ENCODE measurements around the gene SH3D21. TPM values are rescaled to one million over a fixed set of nuclear protein-coding genes. Genes with fewer than 3 reads are reported as not detected.

Gene SH3D21
- 9.2 TPM for total RNA-seq

- ATAC-seq: peak; percentile 87
Observed at GRCh38 chr1:36306210-36306901, at the start of gene SH3D21. Gene SH3D21 (plus strand): TSS chr1:36306368. CDS start chr1:36306421, 53 bp downstream.

- ATAC-seq: no peak
Observed at GRCh38 chr1:36256558-36257374, 49.4 kb upstream of the SH3D21 start.

- ATAC-seq: peak; percentile 84
Observed at GRCh38 chr1:36257375-36257767, 48.8 kb upstream of the SH3D21 start.

GRCh38 chr1:36258960-36259344 lies 47.2 kb upstream of the SH3D21 start:
- ATAC-seq: peak; percentile 31

- peak; percentile 62 for ATAC-seq
Observed at GRCh38 chr1:36268981-36269380, 37.2 kb upstream of the SH3D21 start.

- ATAC-seq: peak; percentile 48
Observed at GRCh38 chr1:36269408-36269838, 36.7 kb upstream of the SH3D21 start.

- ATAC-seq: no peak
Observed at GRCh38 chr1:36273024-36273423, 33.1 kb upstream of the SH3D21 start.

- no peak for ATAC-seq
Observed at GRCh38 chr1:36274201-36274600, 32.0 kb upstream of the SH3D21 start.

GRCh38 chr1:36276688-36277087 lies 29.5 kb upstream of the SH3D21 start:
- no peak for ATAC-seq

- ATAC-seq: no peak
Observed at GRCh38 chr1:36279110-36279788, 26.9 kb upstream of the SH3D21 start.

- ATAC-seq: no peak
Observed at GRCh38 chr1:36279789-36280296, 26.3 kb upstream of the SH3D21 start.

- ATAC-seq: no peak
Observed at GRCh38 chr1:36284061-36284460, 22.1 kb upstream of the SH3D21 start.

- no peak for ATAC-seq
Observed at GRCh38 chr1:36284517-36284916, 21.7 kb upstream of the SH3D21 start.

GRCh38 chr1:36285443-36286101 lies 20.6 kb upstream of the SH3D21 start:
- ATAC-seq: peak; percentile 79

- ATAC-seq: no peak
Observed at GRCh38 chr1:36286802-36287201, 19.4 kb upstream of the SH3D21 start.

- no peak for ATAC-seq
Observed at GRCh38 chr1:36287595-36287994, 18.6 kb upstream of the SH3D21 start.

GRCh38 chr1:36295390-36295789 lies 10.8 kb upstream of the SH3D21 start:
- no peak for ATAC-seq

GRCh38 chr1:36297062-36297461 lies 9.1 kb upstream of the SH3D21 start:
- ATAC-seq: no peak

- ATAC-seq: no peak
Observed at GRCh38 chr1:36298640-36299039, 7.5 kb upstream of the SH3D21 start.

- ATAC-seq: peak; percentile 61
Observed at GRCh38 chr1:36300526-36300925, 5.6 kb upstream of the SH3D21 start.

GRCh38 chr1:36301220-36301619 lies 4.9 kb upstream of the SH3D21 start:
- no peak for ATAC-seq

GRCh38 chr1:36303244-36303643 lies 2.9 kb upstream of the SH3D21 start:
- ATAC-seq: no peak
